ENCODE data around the gene KNSTRN.
A peak's percentile ranks its signal among the peaks of the same experiment; 100 is the strongest.

KNSTRN gene

DNA sequence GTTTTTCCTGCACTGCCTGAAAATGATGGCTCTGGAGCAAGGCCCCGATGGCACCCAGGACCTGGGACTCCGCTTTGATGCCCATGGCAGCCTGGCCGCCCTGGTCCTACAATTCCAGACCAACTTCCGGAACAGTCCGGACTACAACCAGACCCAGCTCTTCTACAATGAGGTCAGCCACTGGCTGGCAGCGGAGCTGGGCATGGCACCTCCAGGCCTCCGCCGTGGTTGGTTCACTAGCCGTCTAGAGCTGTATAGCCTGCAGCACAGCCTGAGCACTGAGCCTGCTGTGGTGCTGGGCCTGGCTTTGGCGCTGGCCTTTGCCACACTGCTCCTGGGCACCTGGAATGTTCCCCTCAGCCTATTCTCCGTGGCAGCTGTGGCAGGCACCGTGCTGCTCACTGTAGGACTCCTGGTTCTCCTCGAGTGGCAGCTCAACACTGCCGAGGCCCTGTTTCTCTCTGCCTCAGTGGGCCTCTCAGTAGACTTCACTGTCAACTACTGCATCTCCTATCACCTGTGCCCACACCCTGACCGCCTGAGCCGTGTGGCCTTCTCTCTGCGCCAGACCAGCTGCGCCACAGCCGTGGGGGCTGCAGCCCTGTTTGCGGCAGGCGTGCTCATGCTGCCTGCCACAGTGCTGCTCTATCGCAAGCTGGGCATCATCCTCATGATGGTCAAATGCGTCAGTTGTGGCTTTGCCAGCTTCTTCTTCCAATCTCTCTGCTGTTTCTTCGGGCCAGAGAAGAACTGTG lies 13.6 kb upstream of the KNSTRN start:
- Mint-ChIP-seq H3K27ac (peak overlapping the region in 1 of 2 donors; percentile 28), H3K27me3 (no peaks in the 10 kb centered on the region), H3K4me3 (peak overlapping the region in 1 of 2 donors; percentile 32), H3K4me1 (peaks cover 38% of the 10 kb centered on the region), H3K9me3 (no peaks in the 10 kb centered on the region)
- DNase-seq (no peak), ATAC-seq (no peak)

DNA sequence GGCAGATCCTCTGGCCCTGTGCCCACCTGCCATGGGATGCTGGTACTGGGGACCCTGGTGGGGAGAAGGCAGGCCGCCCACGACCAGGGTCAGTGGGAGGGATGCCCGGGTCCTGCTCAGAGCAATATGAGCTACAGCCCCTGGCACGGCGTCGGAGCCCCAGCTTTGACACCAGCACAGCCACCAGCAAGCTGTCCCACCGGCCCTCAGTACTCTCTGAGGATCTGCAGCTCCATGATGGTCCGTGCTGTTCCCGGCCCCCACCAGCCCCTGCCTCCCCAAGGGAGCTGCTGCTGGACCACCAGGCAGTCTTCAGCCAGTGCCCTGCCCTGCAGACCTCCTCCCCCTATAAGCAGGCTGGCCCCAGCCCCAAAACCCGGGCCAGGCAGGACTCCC lies 13.0 kb upstream of the KNSTRN start:
- ATAC-seq (no peak), DNase-seq (no peak)
- Mint-ChIP-seq H3K9me3 (no peaks in the 10 kb centered on the region), H3K27ac (no peak overlapping the region), H3K27me3 (no peaks in the 10 kb centered on the region), H3K4me3 (no peak overlapping the region), H3K4me1 (peaks cover 38% of the 10 kb centered on the region)

DNA sequence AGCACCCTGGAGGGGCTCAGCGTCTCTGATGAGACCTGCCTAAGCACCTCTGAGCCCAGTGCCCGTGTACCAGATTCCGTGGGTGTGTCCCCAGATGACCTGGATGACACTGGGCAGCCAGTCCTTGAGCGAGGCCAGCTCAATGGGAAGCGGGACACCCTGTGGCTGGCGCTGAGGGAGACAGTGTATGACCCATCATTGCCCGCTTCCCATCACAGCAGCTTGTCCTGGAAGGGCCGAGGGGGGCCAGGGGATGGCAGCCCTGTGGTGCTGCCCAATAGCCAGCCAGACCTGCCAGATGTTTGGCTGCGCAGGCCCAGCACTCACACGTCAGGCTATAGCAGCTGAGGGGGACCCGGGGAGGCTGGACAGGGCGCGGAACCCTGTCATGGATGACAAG lies 12.6 kb upstream of the KNSTRN start:
- no peak overlapping the region for H3K27ac Mint-ChIP-seq
- DNase-seq: no peak
- ATAC-seq: no peak

DNA sequence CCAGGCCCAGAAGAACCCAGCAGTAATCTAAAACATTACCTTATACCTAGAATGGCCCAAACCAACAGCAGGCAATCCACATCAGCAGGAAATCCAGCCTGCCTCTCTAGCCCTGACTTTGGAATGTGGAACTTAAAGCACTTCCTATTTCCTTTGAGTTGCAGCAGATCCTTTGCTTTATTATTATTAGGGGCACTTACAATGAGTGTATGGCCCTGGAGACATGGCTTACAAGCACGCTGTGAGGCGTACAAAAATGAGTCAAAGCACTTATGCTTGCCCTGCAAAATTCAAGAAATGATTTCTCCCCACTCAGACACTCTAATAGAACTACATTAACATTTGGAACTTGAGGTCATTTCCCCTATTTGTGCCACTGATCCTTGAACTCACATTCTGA lies 9.5 kb upstream of the KNSTRN start:
- H3K4me3 Mint-ChIP-seq: no peak overlapping the region
- H3K9me3 Mint-ChIP-seq: no peaks in the 10 kb centered on the region
- H3K4me1 Mint-ChIP-seq: peaks cover 20% of the 10 kb centered on the region
- no peaks in the 10 kb centered on the region for H3K27me3 Mint-ChIP-seq
- DNase-seq (no peak), ATAC-seq (no peak)
- no peak overlapping the region for H3K27ac Mint-ChIP-seq

More for the DNA sequence above, 12.6 kb upstream of the KNSTRN start:
- H3K4me1 Mint-ChIP-seq: peaks cover 38% of the 10 kb centered on the region
- no peaks in the 10 kb centered on the region for H3K9me3 Mint-ChIP-seq
- H3K4me3 Mint-ChIP-seq: no peak overlapping the region
- H3K27me3 Mint-ChIP-seq: no peaks in the 10 kb centered on the region

DNA sequence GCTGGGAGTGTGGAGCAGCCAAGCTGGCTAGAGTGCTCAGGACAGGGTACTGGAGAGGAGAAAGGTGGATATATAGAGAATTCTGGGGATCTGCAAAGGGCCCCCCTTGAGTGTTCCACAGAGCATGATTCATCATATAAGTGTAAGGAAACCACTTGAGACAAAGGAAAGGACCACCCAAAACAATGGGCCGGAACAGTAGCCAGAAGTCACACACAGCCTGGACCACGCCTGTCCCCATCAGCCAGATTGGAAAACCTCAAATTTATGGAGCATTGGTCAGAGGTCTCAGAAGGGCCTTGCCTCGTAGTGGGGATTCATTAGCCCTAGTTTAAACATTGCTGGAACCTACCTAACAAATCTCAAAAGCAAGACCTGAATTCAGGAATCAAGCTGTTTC lies 4.9 kb upstream of the KNSTRN start:
- ATAC-seq: no peak
- no peak for DNase-seq
- H3K4me3 Mint-ChIP-seq: no peak overlapping the region

DNA sequence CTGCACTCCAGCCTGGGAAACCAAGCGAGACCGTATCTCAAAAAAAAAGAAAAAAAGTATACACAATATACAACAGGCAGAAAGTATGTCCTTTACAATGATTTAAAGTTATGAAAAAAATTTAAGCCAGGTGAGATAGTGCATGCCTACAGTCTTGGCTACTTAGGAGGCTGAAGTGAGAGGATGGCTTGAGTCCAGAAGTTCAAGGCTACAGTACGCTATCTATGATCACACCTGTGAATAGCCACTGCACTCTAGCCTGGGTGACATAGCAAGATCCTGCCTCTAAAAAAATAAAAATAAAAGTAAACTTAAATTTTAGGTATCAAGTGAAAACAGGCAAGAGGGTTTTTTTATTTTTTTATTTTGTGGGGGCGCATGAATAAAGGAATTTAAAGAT lies 3.1 kb upstream of the KNSTRN start:
- no peak overlapping the region for H3K4me3 Mint-ChIP-seq
- H3K9me3 Mint-ChIP-seq: no peaks in the 10 kb centered on the region
- H3K27me3 Mint-ChIP-seq: no peaks in the 10 kb centered on the region
- DNase-seq (no peak), ATAC-seq (no peak)
- H3K4me1 Mint-ChIP-seq: peaks cover 32% of the 10 kb centered on the region
- no peak overlapping the region for H3K27ac Mint-ChIP-seq

More for the DNA sequence above, 4.9 kb upstream of the KNSTRN start:
- Mint-ChIP-seq H3K9me3 (no peaks in the 10 kb centered on the region), H3K27ac (no peak overlapping the region), H3K4me1 (peaks cover 14% of the 10 kb centered on the region), H3K27me3 (no peaks in the 10 kb centered on the region)

DNA sequence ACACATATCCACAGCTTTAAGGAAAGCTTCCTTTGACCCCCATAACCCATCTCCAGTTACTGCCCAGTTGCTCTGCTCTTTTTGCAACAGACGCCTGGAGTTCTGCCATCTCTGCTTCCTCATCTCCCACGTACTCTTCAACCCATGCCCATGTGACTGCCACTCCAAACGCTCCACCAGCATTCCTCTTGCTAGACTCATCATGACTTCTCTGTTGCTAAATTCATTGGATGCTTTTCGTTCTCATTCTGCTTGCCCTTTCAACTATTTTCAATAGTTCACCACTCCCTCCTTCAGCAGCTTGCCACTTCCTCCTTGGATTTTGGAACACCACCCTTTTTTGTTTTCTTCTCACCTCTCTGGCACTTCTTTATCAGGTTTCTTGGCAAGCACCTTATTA lies 2.7 kb upstream of the KNSTRN start:
- Mint-ChIP-seq H3K4me1 (peaks cover 37% of the 10 kb centered on the region), H3K9me3 (no peaks in the 10 kb centered on the region), H3K4me3 (no peak overlapping the region), H3K27ac (no peak overlapping the region), H3K27me3 (no peaks in the 10 kb centered on the region)
- no peak for DNase-seq
- ATAC-seq: no peak

DNA sequence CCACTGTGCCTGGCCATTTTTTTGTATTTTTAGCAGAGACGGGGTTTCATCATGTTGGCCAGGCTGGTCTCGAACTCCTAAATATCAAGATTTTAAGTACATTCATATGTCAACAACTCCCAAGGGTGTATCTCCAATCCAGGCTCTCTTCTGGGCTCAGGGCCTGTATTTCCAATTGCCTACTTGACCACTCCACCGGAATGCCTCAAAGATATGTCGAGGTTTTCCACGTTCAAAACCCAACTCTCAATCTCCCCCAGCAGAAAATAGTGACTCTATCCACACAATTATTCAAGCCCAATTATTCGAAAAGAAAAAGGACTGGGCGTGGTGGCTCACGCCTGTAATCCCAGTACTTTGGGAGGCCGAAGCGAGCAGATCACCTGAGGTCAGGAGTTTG lies 1.9 kb upstream of the KNSTRN start:
- Mint-ChIP-seq H3K27me3 (no peaks in the 10 kb centered on the region), H3K9me3 (no peaks in the 10 kb centered on the region), H3K4me1 (peaks cover 43% of the 10 kb centered on the region), H3K4me3 (no peak overlapping the region), H3K27ac (peak overlapping the region in 1 of 2 donors; percentile 5)
- DNase-seq (no peak), ATAC-seq (no peak)

DNA sequence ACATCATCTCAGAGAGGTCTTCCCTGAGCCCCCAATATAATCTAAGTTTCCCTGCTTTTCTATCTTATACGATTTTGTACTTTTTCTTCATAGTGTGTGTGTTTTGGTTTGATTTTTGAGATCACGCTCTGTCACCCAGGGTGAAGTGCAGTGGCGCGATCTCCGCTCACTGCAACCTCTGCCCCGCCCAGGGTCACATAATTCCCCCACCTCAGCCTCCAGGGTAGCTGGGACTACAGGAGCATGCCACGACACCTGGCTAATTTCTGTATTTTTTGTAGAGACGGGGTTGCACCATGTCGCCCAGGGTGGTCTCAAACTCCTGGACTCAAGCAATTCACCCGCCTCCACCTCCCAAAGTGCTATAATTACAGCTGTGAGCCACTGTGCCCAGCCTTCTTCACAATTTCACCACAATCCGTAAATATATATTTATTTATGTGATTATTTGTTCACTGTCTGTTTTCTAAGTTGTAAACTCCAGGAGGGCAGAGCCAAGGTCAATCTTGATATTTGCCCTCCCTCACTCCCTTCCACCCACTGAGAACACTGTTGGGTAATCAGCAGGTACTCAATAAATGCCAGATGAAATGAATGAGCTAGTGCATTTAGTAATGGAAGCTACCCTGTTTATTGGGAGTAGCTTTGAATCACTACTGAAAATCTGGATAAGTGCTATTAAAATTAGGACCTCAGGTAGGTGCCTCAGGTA lies 547 bp upstream of the KNSTRN start:
- DNase-seq (no peak), ATAC-seq (no peak)
- Mint-ChIP-seq H3K9me3 (no peaks in the 10 kb centered on the region), H3K4me3 (peak overlapping the region in 1 of 2 donors; percentile 99), H3K4me1 (peaks cover 37% of the 10 kb centered on the region), H3K27me3 (no peaks in the 10 kb centered on the region), H3K27ac (no peak overlapping the region)

DNA sequence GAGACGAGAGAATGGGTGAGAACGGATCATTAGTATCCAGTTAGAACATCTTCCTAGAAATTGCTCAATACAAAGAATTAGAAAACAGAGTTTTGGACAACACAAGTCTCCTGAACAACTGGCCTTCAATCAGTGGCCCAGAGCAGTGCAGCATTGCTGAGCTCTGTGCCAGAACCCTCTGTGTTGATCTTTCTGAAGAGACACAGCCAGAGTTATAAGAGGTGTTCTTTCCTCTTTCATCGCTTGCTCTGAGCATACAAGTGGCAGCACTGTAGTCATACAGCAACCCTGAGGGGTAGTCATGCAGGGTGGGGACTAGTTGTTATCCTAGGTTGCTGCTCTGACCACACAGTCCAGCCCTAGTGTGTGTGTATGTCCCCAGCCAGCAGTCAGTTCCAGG lies 4.0 kb downstream of the KNSTRN start:
- Mint-ChIP-seq H3K4me3 (no peak overlapping the region), H3K27ac (no peak overlapping the region), H3K4me1 (peaks cover 33% of the 10 kb centered on the region), H3K27me3 (no peaks in the 10 kb centered on the region), H3K9me3 (no peaks in the 10 kb centered on the region)
- no peak for ATAC-seq
- DNase-seq: no peak

DNA sequence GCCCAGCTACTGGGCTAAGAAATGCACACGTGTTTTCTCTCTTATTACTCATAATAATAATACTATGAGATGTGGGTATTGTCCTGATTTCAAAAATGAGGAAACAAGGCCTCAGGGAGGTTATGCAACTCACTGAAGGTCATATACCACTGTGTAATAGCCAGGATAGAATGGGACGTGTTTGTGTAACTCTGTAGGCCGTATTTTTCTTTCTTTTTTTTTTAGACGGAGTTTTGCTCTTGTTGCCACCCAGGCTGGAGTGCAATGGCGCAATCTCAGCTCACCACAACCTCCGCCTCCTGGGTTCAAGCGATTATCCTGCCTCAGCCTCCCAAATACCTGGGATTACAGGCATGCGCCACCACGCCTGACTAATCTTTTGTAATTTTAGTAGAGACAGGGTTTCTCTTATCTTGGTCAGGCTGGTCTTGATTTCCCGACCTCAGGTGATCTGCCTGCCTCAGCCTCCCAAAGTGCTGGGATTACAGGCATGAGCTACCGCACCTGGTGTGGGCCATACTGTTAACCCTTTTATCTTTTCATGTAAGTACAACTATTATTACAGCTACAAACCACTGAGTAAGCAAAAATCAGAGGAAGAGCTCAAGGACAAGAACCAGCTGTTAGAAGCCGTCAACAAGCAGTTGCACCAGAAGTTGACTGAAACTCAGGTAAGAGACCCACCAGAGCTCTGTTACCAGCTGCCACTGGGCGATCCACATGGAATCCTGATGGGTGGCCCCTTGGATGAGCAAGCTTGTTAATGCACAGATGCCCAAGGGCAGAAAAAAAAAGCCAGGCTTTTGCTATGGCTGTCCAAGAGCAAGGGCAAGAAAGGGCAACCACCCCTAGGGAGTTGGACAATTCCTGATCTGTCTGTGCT lies 6.7 kb downstream of the KNSTRN start:
- H3K4me1 Mint-ChIP-seq: peaks cover 13% of the 10 kb centered on the region
- no peak for ATAC-seq
- H3K27ac Mint-ChIP-seq: no peak overlapping the region
- no peak overlapping the region for H3K4me3 Mint-ChIP-seq
- H3K9me3 Mint-ChIP-seq: no peaks in the 10 kb centered on the region
- no peak for DNase-seq
- no peaks in the 10 kb centered on the region for H3K27me3 Mint-ChIP-seq

DNA sequence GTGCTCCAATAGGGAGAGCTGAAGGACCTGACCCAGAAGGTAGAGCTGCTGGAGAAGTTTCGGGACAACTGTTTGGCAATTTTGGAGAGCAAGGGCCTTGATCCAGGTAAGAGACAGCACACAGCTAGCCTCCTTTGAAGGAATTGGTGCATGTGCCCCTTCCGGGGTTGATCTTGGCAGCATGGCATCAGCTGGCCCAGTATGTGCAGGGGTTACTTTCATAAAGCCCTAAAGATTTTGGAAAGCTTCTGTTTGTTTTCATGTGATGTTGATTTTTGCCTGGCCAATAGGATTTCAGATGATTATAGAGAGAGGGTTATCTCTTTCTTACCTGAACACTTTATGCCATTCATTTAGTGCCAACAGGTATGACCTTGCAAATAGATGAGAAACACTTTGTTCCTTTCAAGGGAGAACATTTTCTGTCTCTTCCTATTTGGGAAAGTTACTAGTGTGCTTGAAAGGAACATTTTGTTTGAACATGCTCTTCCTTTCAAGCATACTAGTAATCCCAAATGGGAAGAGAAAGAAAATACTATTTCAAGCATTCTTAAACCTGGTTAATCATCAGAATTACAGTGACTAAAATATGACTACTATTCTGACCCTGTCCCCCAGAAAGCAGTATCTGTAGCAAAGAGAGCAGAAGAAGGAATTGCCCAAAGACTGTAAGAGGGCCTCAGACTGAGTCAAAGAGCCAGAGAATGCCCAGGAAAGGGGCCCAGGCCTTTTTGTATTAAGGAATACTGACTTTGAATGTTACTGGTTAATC lies 7.5 kb downstream of the KNSTRN start:
- no peaks in the 10 kb centered on the region for H3K9me3 Mint-ChIP-seq
- H3K4me1 Mint-ChIP-seq: peaks cover 5% of the 10 kb centered on the region
- ATAC-seq: no peak
- DNase-seq: no peak
- H3K27ac Mint-ChIP-seq: no peak overlapping the region
- no peak overlapping the region for H3K4me3 Mint-ChIP-seq
- no peaks in the 10 kb centered on the region for H3K27me3 Mint-ChIP-seq

DNA sequence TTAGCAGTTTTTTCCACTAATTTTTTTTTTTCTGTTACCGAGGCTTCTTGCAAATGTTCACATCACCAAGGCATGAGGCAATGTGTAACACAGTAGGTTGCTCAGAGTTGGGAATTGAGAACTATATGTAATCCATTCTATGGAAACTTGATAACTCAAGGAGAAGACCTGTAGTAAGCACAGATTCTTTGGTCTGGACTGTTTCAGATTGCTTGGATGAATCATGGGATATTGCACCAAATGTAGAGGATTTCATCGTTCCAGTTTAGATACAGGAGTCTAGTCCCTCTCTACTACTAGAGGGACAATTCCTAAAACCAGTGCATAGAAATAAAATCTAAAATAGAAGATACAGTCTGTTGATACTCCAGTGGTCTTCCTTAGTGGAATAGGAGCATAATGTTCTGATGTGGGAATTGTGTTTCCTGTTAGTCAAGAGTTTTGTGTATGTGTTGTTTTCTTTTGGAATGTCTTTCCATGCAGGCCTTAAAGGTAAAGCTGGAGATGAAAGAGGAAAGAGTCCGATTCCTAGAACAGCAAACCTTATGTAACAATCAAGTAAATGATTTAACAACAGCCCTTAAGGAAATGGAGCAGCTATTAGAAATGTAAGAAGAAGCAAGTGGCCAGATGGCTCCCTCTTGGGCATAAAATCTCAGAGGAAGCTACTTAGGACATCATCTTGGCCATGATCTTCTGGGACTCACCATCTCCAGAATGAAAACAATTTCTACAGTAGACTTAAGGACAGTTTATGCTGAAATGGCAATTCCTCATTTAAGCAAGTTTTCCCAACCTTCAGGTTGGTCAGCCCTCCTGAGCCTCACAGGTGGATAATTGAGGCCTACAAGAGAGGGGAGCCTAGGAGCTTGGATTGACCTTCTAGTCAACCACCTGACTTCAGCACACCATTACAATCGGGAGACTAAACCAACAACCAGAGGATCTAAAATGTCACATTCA lies 10.7 kb downstream of the KNSTRN start:
- DNase-seq (no peak), ATAC-seq (no peak)
- Mint-ChIP-seq H3K27ac (peak overlapping the region in 1 of 2 donors; percentile 81), H3K4me1 (peaks cover 9% of the 10 kb centered on the region), H3K27me3 (no peaks in the 10 kb centered on the region), H3K4me3 (no peak overlapping the region), H3K9me3 (no peaks in the 10 kb centered on the region)

DNA sequence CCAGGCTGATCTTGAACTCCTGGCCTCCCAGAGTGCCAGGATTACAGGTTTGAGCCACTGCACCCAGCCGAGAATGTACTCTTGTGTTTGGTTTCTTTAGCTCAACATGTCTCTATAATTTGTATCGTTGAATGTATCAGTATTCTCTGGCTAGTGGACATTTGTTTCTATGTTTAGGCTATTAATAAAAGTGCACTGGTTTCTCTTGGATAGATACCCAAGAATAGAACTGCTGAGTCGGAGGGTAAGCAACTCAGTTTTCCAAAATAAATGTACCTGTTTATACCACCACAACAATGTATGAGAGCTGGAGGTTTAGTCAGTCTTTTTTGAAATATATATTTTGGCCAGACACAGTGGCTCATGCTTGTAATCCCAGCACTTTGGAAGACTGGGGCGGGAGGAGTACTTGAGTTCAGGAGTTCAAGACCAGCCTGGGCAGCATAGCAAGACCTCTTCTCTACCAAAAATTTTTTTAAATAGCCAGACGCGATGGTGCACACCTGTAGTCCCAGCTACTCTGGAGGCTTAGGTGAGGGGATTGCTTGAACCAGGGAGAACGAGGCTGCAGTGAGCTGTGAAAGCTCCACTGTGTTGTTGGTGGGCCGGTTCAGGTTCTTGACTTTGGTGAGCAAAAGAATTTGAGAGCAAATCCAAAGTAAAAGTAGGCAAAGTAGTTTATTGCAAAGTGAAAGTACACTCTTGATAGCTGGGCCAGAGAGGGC lies 15.3 kb downstream of the KNSTRN start:
- no peaks in the 10 kb centered on the region for H3K27me3 Mint-ChIP-seq
- peak overlapping the region; percentile 40 to 66 for H3K4me3 Mint-ChIP-seq

More for the DNA sequence above, 15.3 kb downstream of the KNSTRN start:
- Mint-ChIP-seq H3K27ac (no peak overlapping the region), H3K9me3 (no peaks in the 10 kb centered on the region), H3K4me1 (peaks cover 19% of the 10 kb centered on the region)
- no peak for DNase-seq
- no peak for ATAC-seq
